Stimulated activated CD8-positive, alpha-beta memory T cell treated with anti-CD3 and anti-CD28 coated beads, Interleukin-4, amount 100 ng/mL, for 4 hours (primary cell): Measurements from ENCODE around the gene LRRC74B.
"Not testable (repeated sequence)": the region's sequence is repeated elsewhere in the genome, so short reads cannot be mapped to it uniquely, and the experiment has no call there.

Experiments used
- DNase-seq, 2 donors: peaks; one replicate each; pipeline ENCODE4 v3.0.0-alpha.2; 2020; ENCODE audit warnings: low read depth in 2 of 2, low spot score in 1 of 2

Gene LRRC74B

GRCh38 chr22:21054046-21054713 lies 8.4 kb downstream of the LRRC74B start:
- DNase-seq: no peak

DNA sequence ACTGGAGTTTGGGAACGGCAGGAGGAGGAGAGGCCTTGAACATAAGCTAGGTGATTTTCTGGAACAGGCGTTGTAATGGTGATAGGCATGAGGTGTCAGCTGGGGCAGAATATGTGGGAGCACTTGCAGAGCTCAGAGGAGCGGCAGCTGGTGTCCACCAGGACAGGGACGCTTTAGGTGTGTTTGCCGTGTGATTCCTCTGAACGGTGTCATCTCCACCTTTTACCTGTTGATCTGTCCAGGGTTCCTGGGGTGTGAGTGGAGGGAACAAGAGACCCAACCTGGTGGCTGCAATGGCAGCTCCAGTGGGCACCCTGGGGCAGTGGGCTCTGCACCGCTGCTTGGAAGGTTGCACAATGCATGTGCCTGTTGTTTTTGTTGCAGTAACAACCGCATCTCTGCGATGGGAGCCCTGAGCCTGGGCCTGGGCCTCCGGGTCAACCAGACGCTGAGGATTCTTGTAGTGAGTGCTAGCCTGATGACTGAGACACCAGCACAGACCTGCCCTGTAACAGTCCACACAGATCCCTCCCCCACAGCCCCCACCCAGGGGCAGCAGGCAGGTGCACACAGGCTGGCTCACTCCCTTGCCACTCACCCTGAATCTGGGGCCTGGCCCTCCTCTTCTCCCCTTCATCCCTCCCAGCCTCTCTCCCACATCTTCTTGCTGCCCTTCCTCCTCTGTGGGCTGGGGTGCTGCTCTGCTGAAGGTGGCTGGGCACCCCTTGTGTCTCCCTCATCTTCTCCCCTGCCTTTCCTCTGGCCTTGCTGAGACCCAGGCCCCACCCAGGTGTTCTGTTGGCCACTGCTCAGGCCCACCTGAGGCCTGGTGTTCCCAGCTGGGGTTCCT lies 9.2 kb downstream of the LRRC74B start:
- no peak for DNase-seq

- no peak for DNase-seq
Measured at GRCh38 chr22:21055564-21055834, 9.8 kb downstream of the LRRC74B start.

DNA sequence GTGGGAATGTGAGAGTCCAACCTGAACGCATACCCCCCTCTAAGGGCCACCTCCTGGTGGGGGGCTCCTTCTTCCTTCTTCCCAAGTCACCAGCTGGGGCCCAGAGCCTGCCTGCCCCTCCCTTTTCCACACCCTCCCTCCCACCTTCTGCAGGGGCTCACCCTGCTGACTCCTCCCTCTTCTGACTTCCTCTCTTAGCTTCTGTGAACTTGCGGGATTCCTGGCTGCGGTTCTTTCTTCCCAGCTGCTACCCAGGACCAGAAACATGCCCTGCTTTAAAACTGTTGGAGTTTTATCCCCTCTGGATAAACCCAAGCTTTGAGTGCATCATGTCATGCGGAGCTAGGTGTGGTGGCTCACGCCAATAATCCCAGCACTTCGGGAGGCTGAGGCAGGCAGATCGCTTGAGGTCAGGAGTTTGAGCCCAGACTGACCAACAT lies 10.2 kb downstream of the LRRC74B start:
- DNase-seq: no peak

DNA sequence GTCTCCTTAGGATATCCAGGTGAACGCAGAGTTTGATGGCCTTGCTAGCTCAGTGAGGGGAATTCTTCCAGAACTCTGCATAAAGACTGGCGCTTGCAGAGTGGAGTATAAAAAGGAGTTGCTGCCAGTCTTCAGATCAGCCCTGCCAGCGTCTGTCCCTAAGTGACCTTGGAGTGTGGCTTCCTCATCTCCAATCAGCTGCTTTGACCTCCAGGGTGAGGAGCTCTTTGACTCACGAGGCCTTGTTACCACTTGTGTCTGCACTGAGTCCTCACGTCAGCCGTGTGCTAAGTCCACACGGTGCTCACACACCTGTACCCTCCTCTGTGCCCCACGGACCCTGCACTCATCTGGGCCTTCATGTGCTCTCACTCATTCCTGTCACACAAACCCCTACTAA lies 14.6 kb downstream of the LRRC74B start:
- not testable (repeated sequence) for DNase-seq

- DNase-seq: not testable (repeated sequence)
Measured at GRCh38 chr22:21061660-21062321, 16.0 kb downstream of the LRRC74B start.

- DNase-seq: not testable (repeated sequence)
Measured at GRCh38 chr22:21064425-21064824, 18.7 kb downstream of the LRRC74B start.

- DNase-seq: no peak
Measured at GRCh38 chr22:21064917-21065864, 19.4 kb downstream of the LRRC74B start.

- DNase-seq: no peak
Measured at GRCh38 chr22:21067075-21067900, 21.5 kb downstream of the LRRC74B start.

DNA sequence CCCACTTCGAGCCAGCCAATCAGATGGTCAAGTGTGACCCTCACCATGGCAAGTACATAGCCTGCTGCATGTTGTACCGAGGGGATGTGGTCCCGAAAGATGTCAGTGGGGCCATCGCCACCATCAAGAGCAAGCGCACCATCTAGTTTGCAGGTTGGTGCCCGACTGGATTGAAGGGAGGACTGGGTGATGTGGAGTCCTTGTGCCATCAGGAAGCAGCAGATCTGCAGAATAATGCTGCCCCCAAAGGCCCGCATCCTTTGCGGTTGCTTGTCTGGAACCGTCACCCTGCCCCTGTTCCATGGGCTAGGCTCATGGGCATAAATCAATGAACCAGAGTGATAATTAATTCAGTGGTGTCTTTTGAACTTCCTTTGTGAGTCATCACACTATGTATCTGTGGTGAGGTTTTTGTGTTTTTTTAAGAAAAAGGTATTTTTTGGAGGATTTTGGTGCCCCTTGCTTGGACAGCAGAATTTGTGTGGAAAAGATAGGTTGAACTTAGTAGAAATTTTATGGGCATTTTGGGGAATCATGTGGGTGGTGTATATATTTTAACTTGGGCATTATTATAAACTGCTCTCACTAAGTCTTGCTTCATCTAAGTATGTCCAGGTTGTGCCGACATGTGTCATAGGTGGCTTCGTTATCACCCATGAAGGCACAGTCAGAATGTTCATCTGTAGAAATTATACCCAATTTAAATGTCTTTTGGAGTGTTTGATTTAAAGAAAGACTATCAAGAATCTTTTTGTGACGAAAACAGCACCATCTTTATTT lies 22.3 kb downstream of the LRRC74B start:
- no peak for DNase-seq

DNA sequence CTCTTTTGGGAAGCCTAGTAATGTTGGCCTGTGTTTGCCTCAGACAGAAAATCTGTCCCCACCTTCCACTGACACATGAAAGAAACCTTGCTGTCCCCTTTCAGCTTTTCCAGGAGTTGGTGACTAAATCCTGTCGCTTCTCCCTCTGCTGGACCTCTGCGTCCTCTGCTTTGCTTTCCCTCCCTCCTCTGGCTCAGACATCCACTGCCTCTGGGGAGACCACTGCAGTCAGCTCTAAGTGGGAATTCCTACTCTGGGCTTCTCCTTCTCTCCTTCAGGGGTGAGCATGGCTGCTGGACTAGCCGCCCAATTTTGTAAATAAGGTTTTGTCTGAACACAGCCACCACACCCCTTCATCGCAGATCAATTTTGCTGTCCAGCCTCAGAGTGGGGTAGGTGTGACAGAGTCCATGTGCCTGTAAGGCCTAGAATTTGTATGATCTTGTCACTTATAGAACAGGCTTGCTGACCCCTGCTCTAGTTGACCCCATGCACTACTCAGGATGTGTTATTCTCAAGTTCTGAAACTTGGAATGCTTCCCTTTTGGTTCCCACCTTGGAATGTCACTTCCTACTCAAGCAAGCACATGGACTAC lies 23.0 kb downstream of the LRRC74B start:
- no peak for DNase-seq

DNA sequence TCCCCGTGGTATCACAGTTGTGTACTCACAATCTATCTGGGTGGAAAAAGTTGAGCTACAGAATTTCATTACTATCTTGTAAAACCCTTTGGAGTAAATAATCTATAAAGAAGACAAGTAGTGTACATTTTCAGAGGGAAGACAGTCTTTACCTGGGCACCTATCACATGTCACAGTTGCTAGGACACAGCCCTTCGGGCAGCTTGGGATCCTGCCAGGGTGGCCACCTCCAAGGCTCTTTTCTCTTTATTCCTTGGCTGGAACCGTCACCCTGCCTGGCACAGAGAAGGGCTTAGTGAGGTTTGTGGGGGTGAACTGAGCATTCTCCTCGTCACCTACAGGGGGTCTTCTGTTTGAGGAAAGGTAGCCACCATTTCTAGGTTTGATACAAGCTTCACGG lies 23.6 kb downstream of the LRRC74B start:
- no peak for DNase-seq

GRCh38 chr22:21070690-21071615 lies 25.2 kb downstream of the LRRC74B start:
- no peak for DNase-seq

DNA sequence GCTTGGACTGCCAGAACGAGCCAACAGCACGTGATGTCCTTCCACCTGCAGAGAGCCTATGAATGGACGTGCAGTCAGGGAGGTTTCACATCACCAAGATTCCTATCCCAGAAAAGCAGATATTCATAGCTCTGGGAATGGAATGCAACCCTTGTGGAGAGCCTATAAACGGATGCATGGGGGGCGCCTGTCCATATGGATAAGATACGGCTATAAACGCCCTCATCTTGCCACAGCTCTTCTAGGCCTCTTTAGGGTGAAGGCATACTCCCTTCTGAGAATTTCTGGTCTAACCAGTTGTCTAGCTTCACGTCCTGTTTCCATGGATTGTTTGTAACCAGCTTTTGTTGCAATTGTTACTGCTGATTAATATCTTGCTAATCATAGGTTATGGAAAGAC lies 26.1 kb downstream of the LRRC74B start:
- not testable (repeated sequence) for DNase-seq

GRCh38 chr22:21073023-21073422 lies 27.3 kb downstream of the LRRC74B start:
- DNase-seq: no peak

GRCh38 chr22:21073482-21073881 lies 27.7 kb downstream of the LRRC74B start:
- no peak for DNase-seq

DNA sequence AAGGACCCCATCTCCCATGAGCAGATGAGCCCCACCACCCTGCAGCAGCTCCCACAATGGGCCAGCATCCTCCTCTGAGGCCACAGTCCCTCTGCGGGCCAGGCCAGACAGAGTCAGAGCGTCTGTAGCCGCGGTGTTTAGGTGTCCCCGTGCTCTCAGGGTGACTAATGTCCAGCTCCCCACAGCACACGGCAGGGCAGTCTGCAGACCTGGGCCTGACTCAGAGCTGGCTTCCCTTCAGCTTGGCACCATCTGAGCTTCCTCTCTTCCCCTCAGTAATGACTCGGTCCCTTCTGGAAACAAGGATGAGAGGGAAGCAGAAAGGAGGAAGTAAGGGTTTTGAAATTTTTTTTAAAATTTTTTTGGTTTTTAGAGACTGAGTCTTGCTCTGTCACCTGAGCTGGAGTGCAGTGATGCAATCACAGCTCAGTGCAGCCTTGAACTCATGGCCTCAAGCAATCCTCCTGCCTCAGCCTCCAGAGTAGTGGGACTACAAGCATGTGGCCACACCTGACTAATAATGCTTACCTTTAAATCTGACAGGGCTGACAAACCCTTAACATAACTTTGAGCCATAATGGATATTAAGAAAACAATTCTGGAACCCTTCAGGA lies 28.5 kb downstream of the LRRC74B start:
- DNase-seq: no peak
